Measurements from ENCODE around the gene EPHA4. TPM values are rescaled to one million over a fixed set of nuclear protein-coding genes. Genes with fewer than 3 reads are reported as not detected.

EPHA4 gene
- total RNA-seq, 2 experiments from 2014 or later, result 0.23 TPM; not detected in 1

DNA sequence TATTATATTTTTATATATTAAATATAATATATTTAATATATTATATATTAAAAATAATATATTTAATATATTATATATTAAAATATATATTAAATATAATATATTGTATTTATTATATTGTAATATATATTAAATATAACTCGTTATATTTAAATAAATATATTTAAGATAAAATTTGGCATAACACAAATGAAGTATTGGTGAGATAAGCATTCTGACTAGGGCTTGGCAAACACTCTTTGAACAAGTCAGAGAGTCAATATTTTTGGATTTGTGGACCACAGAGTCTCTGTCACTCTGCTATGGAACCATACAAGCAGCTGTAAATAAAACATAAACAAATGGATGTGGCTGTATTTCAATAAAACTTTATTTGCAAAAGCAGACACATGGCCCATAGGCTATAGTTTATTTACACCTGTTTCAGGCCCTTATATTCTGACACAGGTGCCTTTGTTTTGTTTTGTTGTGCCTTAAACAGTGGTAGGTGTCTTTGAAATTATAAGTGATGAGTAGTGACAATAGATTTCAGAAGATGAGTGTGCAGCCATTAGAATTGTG, 190.1 kb downstream of the EPHA4 start:
- POLR2A ChIA-PET, result no interaction called here
- H3K4me3 ChIP-seq (ENCODE audit: low read depth, low read length, poor library complexity, severe bottlenecking), result no peak overlapping the region
- H3K27ac ChIP-seq (ENCODE audit: low read depth, low read length, poor library complexity, severe bottlenecking), result no peak overlapping the region
- H4K20me1 ChIP-seq (ENCODE audit: insufficient read depth, low read length), result no peaks in the 10 kb centered on the region
- no peaks in the 10 kb centered on the region for H3K4me1 ChIP-seq (ENCODE audit: insufficient read depth, low read length, poor library complexity, severe bottlenecking)
- no peaks in the 10 kb centered on the region for H3K9me3 ChIP-seq (ENCODE audit: low read length)
- H3K9me2 ChIP-seq (ENCODE audit: insufficient read depth, low read length), result no peaks in the 10 kb centered on the region
- CTCF ChIA-PET (ENCODE audit: unreplicated experiment), result no interaction called here
- H2AFZ ChIP-seq (ENCODE audit: low read length), result no peak overlapping the region
- no peaks in the 10 kb centered on the region for H3K36me3 ChIP-seq (ENCODE audit: insufficient read depth, low read length)
- H3K79me2 ChIP-seq (ENCODE audit: insufficient read depth, low read depth, low read length), result no peaks in the 10 kb centered on the region
- BruUV-seq (replicated peaks), result no TSS peak
- TF ChIP-seq, protein P1, sequence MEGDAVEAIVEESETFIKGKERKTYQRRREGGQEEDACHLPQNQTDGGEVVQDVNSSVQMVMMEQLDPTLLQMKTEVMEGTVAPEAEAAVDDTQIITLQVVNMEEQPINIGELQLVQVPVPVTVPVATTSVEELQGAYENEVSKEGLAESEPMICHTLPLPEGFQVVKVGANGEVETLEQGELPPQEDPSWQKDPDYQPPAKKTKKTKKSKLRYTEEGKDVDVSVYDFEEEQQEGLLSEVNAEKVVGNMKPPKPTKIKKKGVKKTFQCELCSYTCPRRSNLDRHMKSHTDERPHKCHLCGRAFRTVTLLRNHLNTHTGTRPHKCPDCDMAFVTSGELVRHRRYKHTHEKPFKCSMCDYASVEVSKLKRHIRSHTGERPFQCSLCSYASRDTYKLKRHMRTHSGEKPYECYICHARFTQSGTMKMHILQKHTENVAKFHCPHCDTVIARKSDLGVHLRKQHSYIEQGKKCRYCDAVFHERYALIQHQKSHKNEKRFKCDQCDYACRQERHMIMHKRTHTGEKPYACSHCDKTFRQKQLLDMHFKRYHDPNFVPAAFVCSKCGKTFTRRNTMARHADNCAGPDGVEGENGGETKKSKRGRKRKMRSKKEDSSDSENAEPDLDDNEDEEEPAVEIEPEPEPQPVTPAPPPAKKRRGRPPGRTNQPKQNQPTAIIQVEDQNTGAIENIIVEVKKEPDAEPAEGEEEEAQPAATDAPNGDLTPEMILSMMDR (conservative IDR thresholded peaks at IDR 0.05; ENCODE audit: low read length), result no peak
- no peak for TF ChIP-seq EZH2phosphoT487 (IDR thresholded peaks at IDR 0.05; ENCODE audit: borderline replicate concordance, low read depth, low read length)
- H3K4me2 ChIP-seq (ENCODE audit: low read length), result no peak overlapping the region
- intact Hi-C loops (cut with micrococcal nuclease; ENCODE audit: unreplicated experiment), result no loop called here
- no peak for DNase-seq (ENCODE audit: low spot score)

DNA sequence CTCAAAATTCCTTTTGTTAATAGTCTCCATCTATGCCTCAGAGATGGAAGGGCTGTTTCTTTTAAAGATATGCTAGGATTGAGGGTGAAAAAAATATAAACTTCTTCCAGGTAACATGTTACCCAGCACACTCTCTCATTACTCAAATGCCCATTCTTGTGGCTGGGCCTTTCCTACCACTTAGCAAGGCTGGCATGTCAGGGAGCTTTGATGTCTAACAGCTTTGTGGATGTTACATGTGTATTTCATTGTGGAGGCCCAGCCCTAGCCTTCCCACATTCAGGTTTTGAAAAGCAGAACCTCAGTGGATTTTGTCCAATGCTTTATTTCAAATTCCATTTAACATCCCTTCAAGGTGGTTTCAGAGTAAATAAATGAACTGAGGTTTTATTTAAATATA, 191.4 kb downstream of the EPHA4 start:
- BruUV-seq (replicated peaks), result no TSS peak
- H3K4me2 ChIP-seq (ENCODE audit: low read length), result no peak overlapping the region
- no peak for DNase-seq (ENCODE audit: low spot score)
- no peaks in the 10 kb centered on the region for H3K4me1 ChIP-seq (ENCODE audit: insufficient read depth, low read length, poor library complexity, severe bottlenecking)
- H3K27ac ChIP-seq (ENCODE audit: low read depth, low read length, poor library complexity, severe bottlenecking), result no peak overlapping the region
- no peak overlapping the region for H3K4me3 ChIP-seq (ENCODE audit: low read depth, low read length, poor library complexity, severe bottlenecking)
- no peaks in the 10 kb centered on the region for H4K20me1 ChIP-seq (ENCODE audit: insufficient read depth, low read length)
- no peaks in the 10 kb centered on the region for H3K9me3 ChIP-seq (ENCODE audit: low read length)
- no peaks in the 10 kb centered on the region for H3K36me3 ChIP-seq (ENCODE audit: insufficient read depth, low read length)
- intact Hi-C loops (cut with micrococcal nuclease; ENCODE audit: unreplicated experiment), result no loop called here
- no peaks in the 10 kb centered on the region for H3K79me2 ChIP-seq (ENCODE audit: insufficient read depth, low read depth, low read length)
- no peaks in the 10 kb centered on the region for H3K9me2 ChIP-seq (ENCODE audit: insufficient read depth, low read length)
- no peak overlapping the region for H2AFZ ChIP-seq (ENCODE audit: low read length)
- TF ChIP-seq, protein P1 (conservative IDR thresholded peaks at IDR 0.05; ENCODE audit: low read length), result no peak
- no peak for TF ChIP-seq EZH2phosphoT487 (IDR thresholded peaks at IDR 0.05; ENCODE audit: borderline replicate concordance, low read depth, low read length)
- POLR2A ChIA-PET, result no interaction called here
- CTCF ChIA-PET (ENCODE audit: unreplicated experiment), result no interaction called here

DNA sequence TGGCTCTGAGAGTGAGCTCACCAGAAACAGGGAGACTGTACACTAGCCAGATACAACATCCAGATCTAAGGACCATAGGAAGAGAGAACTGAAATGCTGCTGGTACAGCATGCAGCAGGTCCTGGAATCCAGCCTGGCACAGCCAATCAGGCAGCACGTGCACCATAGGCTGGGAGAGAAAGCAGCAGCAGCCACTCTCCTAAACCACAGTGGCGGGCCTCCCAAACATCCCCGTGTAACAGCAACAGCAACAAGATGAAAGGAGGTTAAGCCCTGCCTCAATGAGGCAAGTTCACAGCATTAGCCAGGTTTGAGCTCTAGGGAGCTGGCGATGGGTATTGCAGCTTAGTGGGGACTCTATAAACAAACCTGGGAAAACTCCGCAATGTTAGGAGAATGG, 192.0 kb downstream of the EPHA4 start:
- DNase-seq (ENCODE audit: low spot score), result no peak
- Histone ChIP-seq H4K20me1 (ENCODE audit: insufficient read depth, low read length) (no peaks in the 10 kb centered on the region), H3K9me2 (ENCODE audit: insufficient read depth, low read length) (no peaks in the 10 kb centered on the region), H3K9me3 (ENCODE audit: low read length) (no peaks in the 10 kb centered on the region), H3K4me2 (ENCODE audit: low read length) (no peak overlapping the region), H2AFZ (ENCODE audit: low read length) (no peak overlapping the region), H3K4me3 (ENCODE audit: low read depth, low read length, poor library complexity, severe bottlenecking) (no peak overlapping the region), H3K4me1 (ENCODE audit: insufficient read depth, low read length, poor library complexity, severe bottlenecking) (no peaks in the 10 kb centered on the region), H3K36me3 (ENCODE audit: insufficient read depth, low read length) (no peaks in the 10 kb centered on the region), H3K79me2 (ENCODE audit: insufficient read depth, low read depth, low read length) (no peaks in the 10 kb centered on the region), H3K27ac (ENCODE audit: low read depth, low read length, poor library complexity, severe bottlenecking) (no peak overlapping the region)
- CTCF ChIA-PET (ENCODE audit: unreplicated experiment), result no interaction called here
- TF ChIP-seq, protein P1 (conservative IDR thresholded peaks at IDR 0.05; ENCODE audit: low read length), result no peak
- no peak for TF ChIP-seq EZH2phosphoT487 (IDR thresholded peaks at IDR 0.05; ENCODE audit: borderline replicate concordance, low read depth, low read length)
- intact Hi-C loops (cut with micrococcal nuclease; ENCODE audit: unreplicated experiment), result no loop called here
- BruUV-seq (replicated peaks), result no TSS peak
- POLR2A ChIA-PET, result no interaction called here
